ENCODE measurements around the gene PAQR3.
"Not testable (repeated sequence)": the region's sequence is repeated elsewhere in the genome, so short reads cannot be mapped to it uniquely, and the experiment has no call there.

The PAQR3 gene

DNA sequence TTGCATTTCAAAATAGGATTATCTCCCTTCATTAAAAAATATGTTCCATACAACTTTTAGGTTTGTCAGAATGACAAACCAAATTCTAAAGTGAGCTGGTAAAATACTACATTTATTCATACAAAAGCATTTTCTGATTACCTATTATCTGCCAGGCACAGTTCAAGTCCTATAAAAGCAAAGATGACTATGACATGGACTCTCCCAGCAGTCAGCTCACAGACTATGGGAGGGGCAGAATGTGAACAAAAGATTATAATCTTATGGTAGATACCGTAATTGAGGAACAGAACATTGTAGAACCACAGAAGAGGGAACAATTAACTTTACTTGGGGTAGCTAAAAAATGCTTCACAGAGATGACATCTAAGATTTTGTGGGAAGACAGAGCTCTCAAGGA is 12.4 kb downstream of the PAQR3 start:
- DNase-seq = no peak

GRCh38 chr4:78923464-78924312 is 15.6 kb downstream of the PAQR3 start:
- no peak for DNase-seq

DNA sequence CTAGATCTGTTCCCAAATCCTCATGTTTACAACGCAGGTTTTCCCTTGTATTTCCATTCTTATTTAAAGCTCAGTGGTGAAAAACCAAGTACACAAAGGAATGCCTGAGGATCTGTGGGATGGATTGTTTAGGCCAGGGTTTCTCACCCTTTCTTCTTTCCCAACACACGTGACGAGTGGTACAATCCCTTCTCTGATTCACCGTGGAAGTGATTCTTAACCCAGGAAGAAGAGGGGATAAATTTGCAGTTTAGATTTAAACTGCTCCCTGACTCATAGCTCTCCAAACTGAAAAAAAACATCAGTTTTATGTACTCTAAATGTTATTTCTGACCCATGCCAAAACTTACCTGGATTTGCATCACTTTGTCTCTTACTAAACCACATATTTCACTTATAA is 17.0 kb downstream of the PAQR3 start:
- no peak for DNase-seq

- DNase-seq = no peak
These were observed 28.6 kb downstream of the PAQR3 start for GRCh38 chr4:78910612-78911011.

GRCh38 chr4:78908974-78909373 is 30.3 kb downstream of the PAQR3 start:
- DNase-seq = not testable (repeated sequence)

GRCh38 chr4:78907638-78908037 is 31.6 kb downstream of the PAQR3 start:
- no peak for DNase-seq

DNA sequence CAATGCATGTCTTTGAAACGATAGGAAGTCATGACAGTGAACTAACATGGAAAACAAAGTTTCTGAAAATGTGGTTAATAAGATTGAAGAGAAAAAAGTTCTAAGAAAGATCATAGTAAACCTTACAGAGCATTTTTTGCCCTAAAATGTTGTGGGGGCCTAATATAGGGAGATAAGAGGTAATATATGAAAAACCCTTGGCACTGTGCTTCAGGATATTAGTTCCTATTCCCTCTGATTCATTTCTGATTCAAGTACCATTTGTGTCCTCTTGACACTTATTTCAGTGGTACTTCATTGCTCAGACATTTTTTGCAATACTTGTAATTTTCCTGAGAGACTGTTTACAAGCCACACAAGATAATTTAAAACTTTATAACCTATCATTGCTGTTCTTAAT is 35.1 kb downstream of the PAQR3 start:
- DNase-seq = no peak

DNA sequence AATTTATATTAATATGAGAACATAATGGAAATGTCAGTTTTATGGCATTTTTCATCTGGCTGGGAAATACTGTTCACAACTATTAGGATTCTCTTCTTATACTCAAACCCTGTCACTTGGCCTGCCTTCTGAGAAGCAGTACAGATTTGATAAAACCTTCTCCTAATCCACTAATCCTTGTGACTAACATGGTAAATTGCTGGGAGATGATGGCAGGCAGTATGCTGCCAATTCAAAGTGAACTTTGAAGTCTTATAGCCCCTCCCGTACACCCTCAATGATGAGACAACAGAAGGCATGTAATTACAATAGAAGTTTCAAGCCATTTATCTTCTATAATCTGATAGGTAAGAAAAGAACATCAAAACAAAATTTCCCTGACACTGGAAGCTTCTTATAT is 36.9 kb downstream of the PAQR3 start:
- DNase-seq = no peak

GRCh38 chr4:78901882-78902281 is 37.4 kb downstream of the PAQR3 start:
- no peak for DNase-seq

- DNase-seq = no peak
These were observed 39.9 kb downstream of the PAQR3 start for GRCh38 chr4:78899302-78899701.

DNA sequence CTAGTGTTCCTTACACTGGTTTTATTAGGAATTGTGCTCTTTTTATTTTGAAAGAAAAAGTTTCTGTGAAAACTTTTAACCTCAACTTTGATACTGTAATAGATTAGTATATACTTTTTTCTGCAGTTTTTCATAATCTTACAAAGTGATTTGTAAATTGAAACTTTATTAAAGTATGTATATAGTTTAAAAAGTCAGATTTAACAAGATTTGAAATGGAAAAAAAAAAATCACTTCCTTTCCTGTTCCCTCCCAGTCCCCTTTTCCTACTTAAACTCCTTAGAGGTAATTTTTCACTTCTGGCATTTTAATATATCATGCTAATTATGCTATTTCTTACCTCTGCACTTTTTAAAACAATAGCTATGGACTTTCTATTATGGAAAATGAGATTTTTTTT is 49.3 kb downstream of the PAQR3 start:
- DNase-seq = no peak

DNA sequence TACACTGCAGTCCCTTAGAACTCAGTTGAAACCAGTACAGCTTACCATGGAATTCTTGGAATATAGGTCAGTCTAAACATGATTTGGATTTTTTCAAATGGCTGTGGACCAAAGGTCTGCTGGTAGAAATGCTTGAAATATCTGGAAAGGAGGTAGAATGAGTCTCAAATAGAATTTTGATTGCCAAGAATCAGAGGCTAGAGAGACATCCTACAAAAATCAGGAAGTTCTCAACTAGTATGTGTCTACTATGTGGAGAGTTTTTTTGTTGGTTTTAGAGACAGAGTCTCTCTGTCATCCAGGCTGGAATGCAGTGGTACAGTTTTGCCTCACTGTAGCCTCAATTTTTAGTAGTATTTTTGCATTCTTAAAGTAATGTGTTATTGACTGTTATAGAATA is 53.6 kb downstream of the PAQR3 start:
- no peak for DNase-seq

- DNase-seq = no peak
These were observed 58.3 kb downstream of the PAQR3 start for GRCh38 chr4:78880874-78881492.

GRCh38 chr4:78878031-78878430 is 61.2 kb downstream of the PAQR3 start:
- DNase-seq = no peak

DNA sequence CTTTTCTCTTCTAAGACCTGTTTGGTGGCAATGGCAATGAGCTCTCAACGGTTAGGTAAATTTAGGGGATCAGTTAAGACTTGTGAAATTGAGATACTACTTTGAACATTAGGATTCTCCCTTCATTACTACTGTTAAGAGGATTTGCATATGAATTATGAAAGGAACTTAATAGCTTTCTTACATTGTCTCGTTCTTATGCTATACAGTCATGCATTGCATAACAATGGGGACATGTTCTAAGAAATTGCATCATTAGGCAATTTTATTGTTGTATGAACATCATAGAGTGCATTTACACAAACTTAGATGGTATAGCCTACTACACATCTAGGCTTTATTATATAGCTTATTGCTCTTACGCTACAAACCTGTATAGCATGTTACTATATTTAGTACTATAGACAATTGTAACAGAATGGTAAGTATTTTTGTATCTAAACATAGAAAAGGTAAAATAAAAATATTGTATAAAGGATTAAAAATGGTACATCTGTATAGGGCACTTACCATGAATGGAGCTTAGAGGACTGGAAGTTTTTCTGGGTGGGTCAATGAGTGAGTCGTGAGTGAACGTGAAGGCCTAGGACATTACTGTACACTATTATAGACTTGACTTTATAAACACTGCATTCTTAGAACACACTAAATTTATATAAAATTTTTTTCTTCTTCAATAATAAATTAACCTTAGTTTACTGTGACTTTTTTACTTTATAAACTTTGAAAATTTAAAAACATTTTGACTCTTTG is 62.5 kb downstream of the PAQR3 start:
- no peak for DNase-seq

DNA sequence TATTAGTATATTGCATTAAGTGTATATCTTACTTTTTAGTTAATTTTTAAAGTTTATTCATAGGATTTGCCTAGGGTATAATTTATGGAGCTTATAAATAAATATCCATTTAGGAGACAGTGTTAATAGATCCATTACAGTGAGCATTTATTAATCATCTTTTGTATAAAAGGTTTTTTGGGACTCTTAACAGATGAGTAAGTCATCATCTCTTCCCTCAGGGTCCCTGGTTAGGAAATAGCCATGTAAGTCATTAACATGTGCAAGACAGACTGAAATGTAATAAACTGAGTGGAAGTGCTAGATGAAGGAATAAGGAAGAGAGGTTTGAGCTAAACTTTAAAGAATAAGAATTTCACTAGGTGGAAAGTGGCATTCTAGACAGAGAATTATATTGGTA is 69.2 kb downstream of the PAQR3 start:
- DNase-seq = no peak

GRCh38 chr4:78868712-78869111 is 70.5 kb downstream of the PAQR3 start:
- DNase-seq = not testable (repeated sequence)

DNA sequence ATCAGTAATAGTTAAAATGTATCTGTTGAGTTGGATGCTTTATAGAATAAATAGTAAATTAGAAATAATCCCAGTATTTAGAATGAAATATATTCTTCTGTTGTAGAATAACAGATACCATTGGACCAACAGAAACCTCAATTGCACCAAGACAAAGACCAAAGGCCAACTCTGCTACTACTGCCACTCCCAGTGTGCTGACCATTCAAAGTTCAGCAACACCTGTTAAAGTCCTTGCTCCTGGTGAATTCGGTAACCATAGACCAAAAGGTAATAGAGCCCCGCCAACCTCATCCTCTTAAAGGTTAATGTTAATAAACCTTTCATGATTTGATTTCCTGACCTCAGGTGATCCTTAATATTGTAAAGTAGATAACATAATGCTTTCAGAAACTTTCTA is 73.8 kb downstream of the PAQR3 start:
- no peak for DNase-seq

GRCh38 chr4:78864405-78865024 is 74.7 kb downstream of the PAQR3 start:
- DNase-seq = peak in 1 of 14 donors; percentile 9

DNA sequence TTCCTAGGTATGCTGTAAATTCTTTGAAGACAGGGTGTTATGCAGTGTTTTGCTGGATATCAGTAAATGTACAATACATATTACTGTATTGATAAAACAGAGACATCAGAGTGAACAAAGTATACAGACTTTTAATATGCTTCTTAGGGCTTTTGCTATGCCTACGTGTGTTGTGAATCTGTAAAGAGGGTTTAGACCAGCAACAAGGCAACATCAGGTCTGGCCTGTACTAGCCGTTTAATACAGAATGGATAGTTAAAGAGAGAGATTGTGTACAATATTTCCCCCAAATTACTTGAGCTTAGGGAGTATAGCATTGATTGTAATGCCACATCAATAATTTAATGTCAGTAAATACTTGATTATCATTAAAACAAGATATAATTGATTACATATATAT is 75.2 kb downstream of the PAQR3 start:
- no peak for DNase-seq

- no peak for DNase-seq
These were observed 75.9 kb downstream of the PAQR3 start for GRCh38 chr4:78863254-78863869.

DNA sequence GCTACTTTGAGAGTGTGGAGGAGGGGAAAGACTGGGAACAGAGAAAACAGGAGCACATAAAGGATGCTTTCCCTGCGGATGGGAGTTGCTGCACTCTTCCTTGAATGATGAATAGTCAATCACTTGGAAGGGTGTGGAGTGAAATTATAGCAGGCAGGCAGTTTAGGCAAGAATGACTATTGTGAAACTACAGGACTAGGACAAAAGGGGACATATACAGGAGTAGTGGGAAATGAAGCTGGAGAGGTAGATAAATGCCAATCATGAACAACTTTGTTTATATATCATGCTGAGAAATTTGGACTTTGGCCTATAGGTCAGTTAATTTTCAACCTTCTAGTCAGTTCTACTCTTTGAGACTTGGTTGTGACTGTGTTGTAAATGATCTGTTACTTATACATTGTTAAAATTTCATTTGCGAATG is 76.9 kb downstream of the PAQR3 start:
- no peak for DNase-seq

Measured in C1 segment of cervical spinal cord (tissue), 14 donors.